Liver (tissue), 4 donors: Measurements from ENCODE around the gene RAB3IP. TPM values are rescaled to one million over a fixed set of nuclear protein-coding genes. Genes with fewer than 3 reads are reported as not detected.

Source experiments
- polyA plus RNA-seq, 2 donors: library from polyadenylated mRNA; stranded (reverse) in 1 of 2; unstranded in 1 of 2; fragments of 200-250 nt in 1 of 2; fragments of >200 nt in 1 of 2; fragmentation: Nextera tagmentation in 1 of 2; extraction: Ambion mirVana in 1 of 2; gene quantifications; one replicate each; pipeline versions ENCODE4 v1.2.1 to v1.2.3, GENCODE V29; 2013 to 2015
- total RNA-seq, 2 donors: library from RNA; depleted of rRNA; stranded (reverse); fragments of >200 nt; gene quantifications; one replicate each; pipeline ENCODE4 v1.2.3, GENCODE V29; 2014
- donor health status: healthy.
- donor health status: healthy.
- donor health status: healthy.

Gene RAB3IP
- total and polyA plus RNA-seq, 4 donors, result 5.7 to 35.3 (median 14.3) TPM

Other genes starting within 250 kb of the RAB3IP start
- 100 to 1,000 TPM in 1 of 2 donors, 10 to 100 TPM in 1; 79.4 to 145 TPM for gene CCT2, start 153.4 kb upstream of the RAB3IP start, total RNA-seq
- gene CCT2, start 153.4 kb upstream of the RAB3IP start, polyA plus RNA-seq, result 10 to 100 TPM; 43.6 to 81.8 TPM
- gene LRRC10, start 128.0 kb upstream of the RAB3IP start, total RNA-seq, result not detected
- gene LRRC10, start 128.0 kb upstream of the RAB3IP start, polyA plus RNA-seq, result not detected
- under 1 TPM in 1 of 2 donors, not detected in 1; 0.89 TPM for gene BEST3, start 39.6 kb upstream of the RAB3IP start, total RNA-seq
- not detected for gene BEST3, start 39.6 kb upstream of the RAB3IP start, polyA plus RNA-seq
- under 1 TPM; under 0.01 to 0.19 TPM for gene MYRFL, start 86.4 kb downstream of the RAB3IP start, total RNA-seq
- gene MYRFL, start 86.4 kb downstream of the RAB3IP start, polyA plus RNA-seq, result under 1 TPM; 0.02 to 0.19 TPM